LNCaP clone FGC (cell line): Measurements from ENCODE around the gene KLHL9.

ENCODE experiments used
- DNase-seq: peaks from one replicate; pipeline ENCODE4 v3.0.0-alpha.2; 2011; ENCODE audit warnings: low read depth
- H3K4me3 ChIP-seq: 2 replicates; pipeline ENCODE4 v1.5.1; 2011; ENCODE audit warnings: mild to moderate bottlenecking, low read depth, low read length, control low read depth
- TF ChIP-seq, protein P1 (sequence below): IDR thresholded peaks from 2 replicates; pipeline ENCODE4 v1.5.1; 2012; ENCODE audit warnings: mild to moderate bottlenecking; ENCODE audit not compliant: control insufficient read depth, insufficient read depth; ENCODE audit errors: extremely low read depth

Gene KLHL9

DNA sequence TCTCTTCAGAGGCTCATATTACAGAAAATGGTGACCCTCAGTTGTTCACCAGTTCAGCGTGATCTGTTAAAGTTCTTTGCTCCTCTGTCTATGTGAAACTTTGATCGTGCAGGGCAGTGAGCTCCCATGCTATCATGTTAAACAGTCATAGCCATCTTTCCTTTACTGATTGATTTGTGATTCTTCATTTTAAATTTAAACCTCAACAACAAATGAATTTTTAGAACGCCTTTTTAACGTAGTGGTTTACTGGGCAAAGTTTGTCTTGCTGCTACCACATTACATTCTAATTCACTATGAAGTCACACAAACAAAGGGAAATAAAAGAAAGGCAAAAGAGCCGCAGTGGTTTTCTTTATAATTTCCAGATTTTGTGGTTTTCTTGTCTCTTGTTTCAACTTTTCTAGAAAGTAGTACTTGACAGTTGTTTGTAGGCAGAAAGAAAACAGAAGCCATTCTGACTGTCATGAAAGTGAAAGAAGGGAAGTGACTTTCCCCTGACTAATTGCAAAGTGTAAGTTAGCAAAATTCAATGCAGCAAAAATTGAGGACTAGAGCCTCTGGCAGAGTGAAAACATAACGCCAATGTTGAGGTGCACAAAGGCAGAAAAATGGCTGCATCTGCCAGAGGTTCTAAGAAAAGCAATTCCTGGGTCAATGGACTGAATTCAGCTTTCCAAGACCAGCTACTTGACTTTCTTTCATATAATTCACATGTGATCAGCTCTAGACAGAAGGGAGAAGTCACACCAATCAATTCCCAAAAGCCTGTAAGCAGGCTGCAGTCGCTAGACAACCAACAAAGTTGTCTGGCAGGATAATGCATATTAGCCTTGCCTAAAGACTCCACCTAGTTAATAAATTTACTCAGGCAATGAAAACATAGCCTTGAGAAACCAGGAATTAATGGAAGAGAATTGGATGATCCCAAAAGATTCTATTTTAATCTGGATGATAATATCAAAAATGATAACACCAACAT is 22.6 kb upstream of the KLHL9 start:
- H3K4me3 ChIP-seq: no peak overlapping the region
- DNase-seq: no peak
- TF ChIP-seq, protein P1, sequence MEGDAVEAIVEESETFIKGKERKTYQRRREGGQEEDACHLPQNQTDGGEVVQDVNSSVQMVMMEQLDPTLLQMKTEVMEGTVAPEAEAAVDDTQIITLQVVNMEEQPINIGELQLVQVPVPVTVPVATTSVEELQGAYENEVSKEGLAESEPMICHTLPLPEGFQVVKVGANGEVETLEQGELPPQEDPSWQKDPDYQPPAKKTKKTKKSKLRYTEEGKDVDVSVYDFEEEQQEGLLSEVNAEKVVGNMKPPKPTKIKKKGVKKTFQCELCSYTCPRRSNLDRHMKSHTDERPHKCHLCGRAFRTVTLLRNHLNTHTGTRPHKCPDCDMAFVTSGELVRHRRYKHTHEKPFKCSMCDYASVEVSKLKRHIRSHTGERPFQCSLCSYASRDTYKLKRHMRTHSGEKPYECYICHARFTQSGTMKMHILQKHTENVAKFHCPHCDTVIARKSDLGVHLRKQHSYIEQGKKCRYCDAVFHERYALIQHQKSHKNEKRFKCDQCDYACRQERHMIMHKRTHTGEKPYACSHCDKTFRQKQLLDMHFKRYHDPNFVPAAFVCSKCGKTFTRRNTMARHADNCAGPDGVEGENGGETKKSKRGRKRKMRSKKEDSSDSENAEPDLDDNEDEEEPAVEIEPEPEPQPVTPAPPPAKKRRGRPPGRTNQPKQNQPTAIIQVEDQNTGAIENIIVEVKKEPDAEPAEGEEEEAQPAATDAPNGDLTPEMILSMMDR: no peak

DNA sequence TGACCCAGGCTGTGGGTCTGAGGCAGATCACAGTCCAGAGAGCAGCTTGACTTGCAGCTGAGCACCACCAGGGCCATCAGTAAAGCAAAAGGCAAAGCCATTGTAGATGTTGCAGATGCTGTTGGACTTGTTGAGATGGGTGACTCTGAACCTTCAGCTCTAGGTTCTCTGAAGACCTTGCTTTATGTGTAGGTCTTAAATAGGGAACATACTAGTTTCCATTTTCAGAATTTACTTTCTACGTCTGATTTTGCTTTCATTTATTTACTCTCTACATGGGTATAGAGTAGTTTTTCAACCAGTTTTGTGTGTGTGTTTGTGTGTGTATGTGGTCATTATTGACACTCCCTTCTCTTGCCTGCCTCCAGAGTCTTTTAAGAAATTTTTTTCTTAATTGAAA is 15.6 kb upstream of the KLHL9 start, which contains the start of gene IFNA6:
TSS of gene IFNA6 (minus strand) at position 101 of the 400 bp plus-strand sequence. CDS start at position 101, 0 bp downstream.
- no peak for DNase-seq
- TF ChIP-seq, protein P1: no peak
- no peak within 1 kb of the TSS for H3K4me3 ChIP-seq

DNA sequence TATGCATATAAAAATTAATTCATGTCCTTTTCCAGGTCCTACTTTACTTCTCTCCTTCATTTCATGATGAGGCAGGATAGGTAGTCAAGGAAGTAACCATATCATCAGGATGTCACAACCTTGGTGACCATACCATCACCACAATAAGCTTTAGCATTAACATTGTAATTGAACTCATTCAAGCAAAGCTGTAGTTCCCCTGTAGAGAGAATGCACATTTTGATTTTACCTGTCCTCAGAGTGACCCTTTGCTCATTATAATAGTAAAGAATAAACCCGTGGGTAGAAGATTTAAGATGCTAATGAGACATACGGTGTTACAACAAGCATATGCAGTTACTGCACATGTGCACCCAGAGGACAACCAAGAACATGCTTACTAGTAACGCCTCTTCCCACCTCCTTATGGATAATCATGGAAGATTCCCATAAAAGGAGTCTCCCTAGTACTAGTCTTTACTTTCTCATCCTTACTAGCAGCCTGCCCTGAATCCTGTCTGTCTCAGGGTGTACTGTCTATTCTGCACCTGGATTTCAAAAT is 13.3 kb upstream of the KLHL9 start:
- TF ChIP-seq, protein P1: no peak
- no peak overlapping the region for H3K4me3 ChIP-seq
- DNase-seq: no peak

DNA sequence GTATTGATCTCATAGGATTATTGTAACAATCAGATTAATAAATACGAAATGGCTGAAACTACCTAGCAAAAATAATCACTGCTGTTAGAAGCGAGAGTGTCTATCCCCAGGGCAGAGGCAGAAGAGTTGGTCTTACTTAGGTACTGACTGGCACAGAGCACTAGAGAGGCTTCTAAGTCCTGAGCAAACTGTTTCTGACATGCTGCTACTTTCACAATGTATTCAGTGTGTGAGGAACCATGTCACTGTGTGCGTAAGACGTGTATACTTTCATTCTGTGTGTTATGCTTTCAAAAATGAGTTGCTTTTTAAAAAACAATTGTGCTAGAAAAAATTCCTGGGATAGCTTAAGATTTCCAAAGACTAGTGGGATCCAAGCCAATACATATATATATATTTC is 5.5 kb upstream of the KLHL9 start:
- TF ChIP-seq, protein P1: no peak
- no peak for DNase-seq
- no peak overlapping the region for H3K4me3 ChIP-seq

DNA sequence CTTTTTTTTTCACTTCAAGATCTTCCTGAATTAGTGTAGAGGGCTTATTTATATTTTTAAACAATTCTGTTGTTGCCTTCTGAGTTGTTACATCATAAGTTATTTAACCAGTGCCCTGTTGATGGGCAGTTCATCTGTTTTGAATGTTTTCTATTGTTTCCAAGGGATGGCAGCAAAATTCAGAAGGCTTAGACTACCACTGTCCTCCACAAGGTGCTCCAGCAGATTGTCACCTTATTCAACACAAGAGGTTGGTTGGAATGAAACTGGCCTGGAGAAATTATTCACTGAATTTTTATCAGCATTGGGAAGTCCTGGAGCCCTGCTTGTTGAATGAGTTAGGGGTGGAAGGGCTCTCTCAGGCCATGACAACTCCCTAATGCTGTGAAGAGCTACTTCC is 1.3 kb upstream of the KLHL9 start:
- TF ChIP-seq, protein P1: no peak
- no peak overlapping the region for H3K4me3 ChIP-seq
- no peak for DNase-seq

DNA sequence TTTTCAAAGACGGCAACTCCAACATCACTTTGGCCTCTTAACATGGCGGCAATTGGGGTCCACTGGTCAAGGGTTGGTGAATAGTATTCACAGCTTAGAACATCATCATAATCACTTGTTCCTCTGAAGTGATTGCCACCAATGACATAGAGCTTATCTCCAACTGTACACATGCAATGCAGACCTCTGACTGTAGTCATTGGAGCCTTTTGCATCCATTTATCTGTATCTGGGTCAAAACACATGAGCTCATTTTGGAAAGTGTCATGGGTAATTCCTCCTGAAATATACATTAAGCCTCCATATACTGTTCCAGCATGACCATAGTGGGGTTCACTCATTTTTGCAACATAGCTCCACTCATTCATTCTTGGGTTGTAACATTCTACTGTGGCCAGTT is 2.0 kb downstream of the KLHL9 start:
- DNase-seq: no peak
- no peak overlapping the region for H3K4me3 ChIP-seq
- TF ChIP-seq, protein P1: no peak
